ENCODE results near the gene NXN.
"Not testable (repeated sequence)": the region's sequence is repeated elsewhere in the genome, so short reads cannot be mapped to it uniquely, and the experiment has no call there.

Gene NXN

DNA sequence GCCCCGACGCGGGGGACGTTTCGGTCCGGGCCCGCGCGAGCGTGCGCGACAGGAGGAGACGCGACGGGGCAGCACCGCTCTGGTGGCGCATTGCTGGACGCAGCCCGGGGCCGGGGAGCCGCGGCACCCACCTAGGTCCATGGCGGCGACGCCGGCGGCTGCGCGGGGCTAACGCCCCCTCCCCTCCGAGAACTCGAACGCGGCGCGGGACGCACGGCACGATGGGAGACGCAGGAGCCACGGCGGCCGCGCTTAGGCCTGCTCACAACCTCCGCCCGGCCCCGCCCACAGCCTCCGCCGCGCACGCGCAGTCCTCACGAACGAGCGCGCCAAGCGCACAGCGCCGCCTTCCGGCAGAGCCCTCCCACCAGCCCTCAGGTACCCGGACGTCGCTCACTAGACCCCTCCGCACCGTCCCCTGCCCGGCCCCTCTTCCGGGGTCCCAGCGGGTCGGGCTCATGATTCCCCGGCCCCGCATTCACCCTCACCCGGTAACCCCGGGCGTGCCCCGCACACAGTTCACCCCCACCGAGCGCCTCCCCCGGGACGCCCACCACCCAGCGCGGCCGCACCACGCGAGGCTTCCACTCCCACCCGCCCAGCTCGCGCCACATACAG lies 227.5 kb downstream of the NXN start, which contains the start of gene GEMIN4:
Gene GEMIN4 (minus strand): TSS at position 263 of the 618 bp plus-strand sequence. CDS start 122 bp downstream, at position 141.
- DNase-seq, result peak; percentile 60 to 64

GRCh38 chr17:751269-752001 lies 228.1 kb downstream of the NXN start:
- no peak for DNase-seq

GRCh38 chr17:750431-751037 lies 229.0 kb downstream of the NXN start:
- no peak for DNase-seq

DNA sequence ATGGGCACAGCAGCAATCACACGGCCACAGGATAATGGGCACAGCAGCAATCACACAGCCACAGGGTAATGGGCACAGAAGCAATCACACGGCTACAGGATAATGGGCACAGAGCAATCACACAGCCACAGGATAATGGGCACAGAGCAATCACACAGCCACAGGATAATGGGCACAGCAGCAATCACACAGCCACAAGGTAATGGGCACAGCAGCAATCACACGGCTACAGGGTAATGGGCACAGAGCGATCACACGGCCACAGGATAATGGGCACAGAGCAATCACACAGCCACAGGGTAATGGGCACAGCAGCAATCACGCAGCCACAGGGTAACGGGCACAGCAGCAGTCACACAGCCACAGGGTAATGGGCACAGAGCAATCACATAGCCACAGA lies 230.2 kb downstream of the NXN start:
- DNase-seq, result not testable (repeated sequence)

All from NCI-H187 (cell line).